ENCODE measurements around the gene CRIM1.

Gene CRIM1

GRCh38 chr2:36535099-36535498 lies 179.5 kb downstream of the CRIM1 start:
- Histone ChIP-seq H3K4me3 (ENCODE audit: low read length, poor library complexity, severe bottlenecking) (no peak overlapping the region), H3K9ac (ENCODE audit: low read depth, low read length, poor library complexity, severe bottlenecking) (no peak overlapping the region), H3F3A (ENCODE audit: low read depth) (no peaks in the 10 kb centered on the region), H3K27me3 (ENCODE audit: insufficient read depth, low read length, poor library complexity, severe bottlenecking) (no peaks in the 10 kb centered on the region), H3K4me1 (ENCODE audit: insufficient read depth, low read length, poor library complexity, severe bottlenecking) (no peaks in the 10 kb centered on the region), H4K20me1 (ENCODE audit: insufficient read depth, low read length, poor library complexity, severe bottlenecking) (no peaks in the 10 kb centered on the region), H3K4me2 (ENCODE audit: low read depth, low read length, poor library complexity, severe bottlenecking) (no peak overlapping the region), H3K9me3 (ENCODE audit: insufficient read depth, low read depth, low read length) (no peaks in the 10 kb centered on the region), H3K79me2 (ENCODE audit: insufficient read depth, low read length) (no peaks in the 10 kb centered on the region), H3K9me2 (replicated peaks; ENCODE audit: low read depth, low read length) (no peaks in the 10 kb centered on the region), H2AFZ (ENCODE audit: low read length) (no peak overlapping the region), H3K36me3 (ENCODE audit: insufficient read depth, low read length) (no peaks in the 10 kb centered on the region)
- TF ChIP-seq EZH2phosphoT487 (IDR thresholded peaks at IDR 0.05; ENCODE audit: borderline replicate concordance), result no peak
- TF ChIP-seq, protein P1, sequence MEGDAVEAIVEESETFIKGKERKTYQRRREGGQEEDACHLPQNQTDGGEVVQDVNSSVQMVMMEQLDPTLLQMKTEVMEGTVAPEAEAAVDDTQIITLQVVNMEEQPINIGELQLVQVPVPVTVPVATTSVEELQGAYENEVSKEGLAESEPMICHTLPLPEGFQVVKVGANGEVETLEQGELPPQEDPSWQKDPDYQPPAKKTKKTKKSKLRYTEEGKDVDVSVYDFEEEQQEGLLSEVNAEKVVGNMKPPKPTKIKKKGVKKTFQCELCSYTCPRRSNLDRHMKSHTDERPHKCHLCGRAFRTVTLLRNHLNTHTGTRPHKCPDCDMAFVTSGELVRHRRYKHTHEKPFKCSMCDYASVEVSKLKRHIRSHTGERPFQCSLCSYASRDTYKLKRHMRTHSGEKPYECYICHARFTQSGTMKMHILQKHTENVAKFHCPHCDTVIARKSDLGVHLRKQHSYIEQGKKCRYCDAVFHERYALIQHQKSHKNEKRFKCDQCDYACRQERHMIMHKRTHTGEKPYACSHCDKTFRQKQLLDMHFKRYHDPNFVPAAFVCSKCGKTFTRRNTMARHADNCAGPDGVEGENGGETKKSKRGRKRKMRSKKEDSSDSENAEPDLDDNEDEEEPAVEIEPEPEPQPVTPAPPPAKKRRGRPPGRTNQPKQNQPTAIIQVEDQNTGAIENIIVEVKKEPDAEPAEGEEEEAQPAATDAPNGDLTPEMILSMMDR (conservative IDR thresholded peaks at IDR 0.05; ENCODE audit: low read length), result no peak

DNA sequence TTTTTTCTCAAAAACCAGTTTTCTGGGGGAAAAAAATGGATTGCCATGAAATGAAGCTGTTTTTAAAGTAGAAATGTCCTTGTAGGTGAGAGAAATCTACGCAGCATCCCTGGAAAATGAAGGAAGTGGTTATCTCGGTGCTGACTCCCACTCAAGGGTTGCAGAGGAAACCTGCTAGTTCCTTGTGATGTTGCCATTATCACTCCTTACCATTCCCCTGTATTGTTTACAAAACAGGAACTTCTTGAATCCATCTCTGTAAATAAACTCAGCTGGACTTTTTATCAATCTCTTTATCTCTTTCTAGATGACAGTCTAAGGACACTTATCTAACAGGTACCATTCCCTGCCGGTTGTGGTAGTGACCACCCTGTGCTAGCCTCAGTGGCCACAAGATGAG lies 181.2 kb downstream of the CRIM1 start:
- Histone ChIP-seq H3K36me3 (ENCODE audit: insufficient read depth, low read length) (no peaks in the 10 kb centered on the region), H3K9ac (ENCODE audit: low read depth, low read length, poor library complexity, severe bottlenecking) (no peak overlapping the region), H3K79me2 (ENCODE audit: insufficient read depth, low read length) (no peaks in the 10 kb centered on the region), H3K9me3 (ENCODE audit: insufficient read depth, low read depth, low read length) (no peaks in the 10 kb centered on the region), H4K20me1 (ENCODE audit: insufficient read depth, low read length, poor library complexity, severe bottlenecking) (no peaks in the 10 kb centered on the region), H3K4me3 (ENCODE audit: low read length, poor library complexity, severe bottlenecking) (no peak overlapping the region), H2AFZ (ENCODE audit: low read length) (no peak overlapping the region), H3K27me3 (ENCODE audit: insufficient read depth, low read length, poor library complexity, severe bottlenecking) (no peaks in the 10 kb centered on the region), H3K9me2 (replicated peaks; ENCODE audit: low read depth, low read length) (no peaks in the 10 kb centered on the region), H3K4me2 (ENCODE audit: low read depth, low read length, poor library complexity, severe bottlenecking) (no peak overlapping the region), H3K4me1 (ENCODE audit: insufficient read depth, low read length, poor library complexity, severe bottlenecking) (no peaks in the 10 kb centered on the region), H3F3A (ENCODE audit: low read depth) (no peaks in the 10 kb centered on the region)
- TF ChIP-seq EZH2phosphoT487 (IDR thresholded peaks at IDR 0.05; ENCODE audit: borderline replicate concordance), result no peak
- TF ChIP-seq, protein P1 (conservative IDR thresholded peaks at IDR 0.05; ENCODE audit: low read length), result no peak

DNA sequence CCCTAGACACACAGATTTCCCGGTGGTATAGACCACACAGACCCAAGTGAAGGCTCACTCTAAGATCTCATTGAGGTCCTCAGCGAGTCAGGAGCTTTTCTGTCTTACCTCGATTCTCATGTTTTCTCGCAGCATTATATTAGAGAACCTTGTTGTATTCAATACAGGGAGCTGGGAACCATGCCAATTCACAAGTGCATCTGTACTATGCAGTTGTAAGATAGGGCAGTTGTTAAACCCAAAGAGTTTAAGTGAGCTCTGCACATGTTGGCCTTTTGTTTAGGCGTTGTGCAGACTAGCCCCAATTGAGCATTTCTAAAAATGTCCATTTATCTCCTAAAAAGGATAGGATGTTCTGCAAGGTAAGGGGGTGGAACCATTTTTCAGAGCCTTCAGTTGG lies 182.8 kb downstream of the CRIM1 start:
- H3K79me2 ChIP-seq (ENCODE audit: insufficient read depth, low read length), result no peaks in the 10 kb centered on the region
- H3K36me3 ChIP-seq (ENCODE audit: insufficient read depth, low read length), result no peaks in the 10 kb centered on the region
- no peak overlapping the region for H3K4me3 ChIP-seq (ENCODE audit: low read length, poor library complexity, severe bottlenecking)
- H3K27me3 ChIP-seq (ENCODE audit: insufficient read depth, low read length, poor library complexity, severe bottlenecking), result no peaks in the 10 kb centered on the region
- no peak overlapping the region for H2AFZ ChIP-seq (ENCODE audit: low read length)
- no peaks in the 10 kb centered on the region for H3K9me2 ChIP-seq (replicated peaks; ENCODE audit: low read depth, low read length)
- no peaks in the 10 kb centered on the region for H3K4me1 ChIP-seq (ENCODE audit: insufficient read depth, low read length, poor library complexity, severe bottlenecking)
- no peak overlapping the region for H3K4me2 ChIP-seq (ENCODE audit: low read depth, low read length, poor library complexity, severe bottlenecking)
- H3K9me3 ChIP-seq (ENCODE audit: insufficient read depth, low read depth, low read length), result no peaks in the 10 kb centered on the region
- TF ChIP-seq, protein P1 (conservative IDR thresholded peaks at IDR 0.05; ENCODE audit: low read length), result no peak
- no peak for TF ChIP-seq EZH2phosphoT487 (IDR thresholded peaks at IDR 0.05; ENCODE audit: borderline replicate concordance)
- H4K20me1 ChIP-seq (ENCODE audit: insufficient read depth, low read length, poor library complexity, severe bottlenecking), result no peaks in the 10 kb centered on the region
- H3K9ac ChIP-seq (ENCODE audit: low read depth, low read length, poor library complexity, severe bottlenecking), result no peak overlapping the region
- no peaks in the 10 kb centered on the region for H3F3A ChIP-seq (ENCODE audit: low read depth)

All from Loucy (cell line).